GM10847 (cell line): ENCODE results near the gene ADD3.

Source experiments
- POLR2A ChIP-seq: IDR thresholded peaks from 2 replicates; pipeline ENCODE4 v1.6.1; 2011; ENCODE audit not compliant: insufficient read length; ENCODE audit errors: extremely low read depth

Gene ADD3

GRCh38 chr10:110088367-110089104 lies 80.8 kb downstream of the ADD3 start:
- no peak for TF ChIP-seq POLR2A

- no peak for TF ChIP-seq POLR2A
Measured at GRCh38 chr10:110091830-110092229, 84.0 kb downstream of the ADD3 start.

- TF ChIP-seq POLR2A, result no peak
Measured at GRCh38 chr10:110093722-110094121, 85.9 kb downstream of the ADD3 start.

- TF ChIP-seq POLR2A, result no peak
Measured at GRCh38 chr10:110094786-110095185, 87.0 kb downstream of the ADD3 start.

DNA sequence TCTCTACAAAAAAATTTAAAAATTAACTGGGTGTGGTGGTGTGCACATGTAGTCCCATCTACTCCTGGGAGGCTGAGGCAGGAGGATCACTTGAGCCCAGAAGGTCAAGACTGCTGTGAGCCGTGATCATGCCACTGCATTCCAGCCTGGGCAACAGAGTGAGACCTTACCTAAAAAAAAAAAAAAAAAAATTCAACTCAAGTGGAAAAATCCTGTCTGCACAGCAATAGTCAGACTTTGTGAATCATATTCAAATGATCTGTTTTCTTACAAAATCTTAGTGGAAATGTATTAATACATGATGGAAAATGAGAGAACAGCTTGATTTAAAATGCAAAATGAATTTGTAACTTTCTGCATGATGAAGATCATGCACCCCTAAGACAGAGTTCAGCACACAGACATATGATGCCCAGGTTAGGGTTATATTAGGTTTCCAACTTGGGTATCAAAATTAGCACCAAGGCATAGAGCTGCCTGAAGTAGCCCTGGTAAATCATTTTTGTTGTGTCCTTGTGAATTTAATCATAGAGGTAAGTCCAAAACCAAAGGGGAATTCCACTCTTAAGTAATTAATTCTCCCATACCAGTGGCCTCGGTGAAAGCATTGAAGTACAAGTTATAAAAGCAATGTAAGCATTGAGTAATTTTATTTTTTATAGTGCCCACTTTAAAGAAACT lies 93.8 kb downstream of the ADD3 start:
- TF ChIP-seq POLR2A, result no peak

DNA sequence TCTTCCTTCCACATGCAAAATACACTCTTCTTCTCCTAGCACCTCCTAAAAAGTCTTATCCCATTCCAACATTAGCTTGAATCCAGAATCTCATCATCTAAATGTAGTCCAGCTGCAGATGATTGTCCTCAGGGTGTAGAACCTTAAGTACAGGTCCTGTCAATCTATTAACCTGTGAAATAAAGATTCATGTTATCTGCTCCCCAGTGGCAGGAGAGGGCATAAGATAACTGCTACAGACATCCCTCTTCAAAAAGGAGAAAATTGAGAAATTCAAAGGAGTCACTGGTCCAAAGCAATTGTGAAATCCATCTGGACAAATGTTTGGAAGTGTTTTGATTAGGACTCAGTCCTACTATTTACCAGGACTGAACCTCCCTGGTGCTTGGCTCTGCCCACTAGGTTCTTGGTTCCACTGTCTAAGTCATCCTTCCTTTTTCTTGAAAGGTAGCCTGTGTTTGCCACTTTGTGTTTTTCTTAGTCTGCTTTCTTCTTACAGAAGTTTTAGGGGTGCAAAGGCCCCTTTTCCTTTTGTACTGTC lies 96.2 kb downstream of the ADD3 start:
- TF ChIP-seq POLR2A, result no peak

- TF ChIP-seq POLR2A, result no peak
Measured at GRCh38 chr10:110105873-110106272, 98.1 kb downstream of the ADD3 start.

GRCh38 chr10:110107430-110107829 lies 99.6 kb downstream of the ADD3 start:
- no peak for TF ChIP-seq POLR2A

DNA sequence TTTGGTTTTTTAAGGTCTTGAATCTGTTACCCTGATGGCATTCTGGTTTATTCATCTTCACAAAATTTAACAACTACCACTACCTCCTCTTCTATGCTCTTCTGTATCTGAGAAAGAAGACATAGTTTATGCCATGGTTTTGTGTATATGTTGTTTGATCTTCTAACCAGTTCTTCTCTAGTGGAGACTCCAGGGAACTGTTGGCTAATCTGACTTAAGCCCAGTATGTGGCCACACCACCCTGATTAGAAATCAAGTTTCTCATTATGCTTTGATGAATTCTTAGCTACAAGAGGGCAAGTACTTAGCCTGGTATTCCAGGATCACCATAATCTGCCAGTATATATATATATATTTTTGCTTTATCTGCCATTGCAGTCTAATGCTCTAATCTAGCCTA lies 100.1 kb downstream of the ADD3 start:
- no peak for TF ChIP-seq POLR2A

GRCh38 chr10:110109511-110109910 lies 101.7 kb downstream of the ADD3 start:
- no peak for TF ChIP-seq POLR2A

DNA sequence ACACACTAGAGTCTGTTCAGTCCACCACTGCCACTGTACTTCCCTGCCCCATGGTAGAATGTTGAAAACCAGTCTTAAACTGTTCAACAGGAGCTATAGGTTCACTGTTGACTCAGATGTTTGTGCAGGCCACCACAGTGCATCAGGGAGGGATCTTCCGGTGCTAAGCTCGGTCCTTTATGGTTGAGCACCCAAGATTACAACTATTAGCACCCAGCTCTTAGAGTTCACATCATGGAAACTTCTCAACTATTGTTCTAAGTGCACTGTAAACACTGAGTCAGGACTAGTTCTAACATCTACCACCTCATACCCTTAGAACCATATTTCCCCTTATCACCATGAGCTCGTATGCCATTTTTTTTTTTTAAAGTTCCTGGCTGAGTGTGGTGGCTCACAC lies 102.6 kb downstream of the ADD3 start:
- no peak for TF ChIP-seq POLR2A

DNA sequence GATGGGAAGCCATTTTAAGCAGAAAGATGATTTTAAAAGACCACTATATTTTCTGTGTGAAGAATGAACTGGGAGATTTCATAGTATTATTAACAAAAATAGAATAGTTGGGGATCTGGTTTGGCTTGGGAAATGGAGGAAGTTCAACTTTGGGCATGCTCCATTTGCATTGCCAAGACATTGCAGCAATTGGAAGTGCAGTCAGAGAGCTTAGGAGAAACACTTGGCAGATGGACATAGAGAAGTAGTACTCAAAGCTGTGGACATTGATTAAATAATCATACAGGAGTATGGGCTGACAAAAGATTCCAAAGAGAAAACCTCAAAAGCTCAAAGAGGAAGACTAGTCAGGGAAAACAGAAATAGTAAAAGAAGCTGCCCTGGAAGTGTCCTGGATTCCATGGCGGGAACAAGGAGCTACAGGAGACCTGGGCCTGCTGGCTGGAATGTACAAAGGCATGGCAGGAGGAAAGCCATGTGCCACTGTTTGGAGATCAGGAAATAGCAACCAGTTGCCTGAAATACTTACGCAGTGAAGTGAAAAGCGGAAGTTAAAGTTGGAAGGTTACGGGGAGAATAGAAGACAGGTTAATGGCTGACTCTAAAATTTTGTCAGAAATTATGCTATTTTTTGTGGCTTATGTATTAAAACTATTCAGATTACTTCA lies 106.0 kb downstream of the ADD3 start:
- TF ChIP-seq POLR2A, result no peak

DNA sequence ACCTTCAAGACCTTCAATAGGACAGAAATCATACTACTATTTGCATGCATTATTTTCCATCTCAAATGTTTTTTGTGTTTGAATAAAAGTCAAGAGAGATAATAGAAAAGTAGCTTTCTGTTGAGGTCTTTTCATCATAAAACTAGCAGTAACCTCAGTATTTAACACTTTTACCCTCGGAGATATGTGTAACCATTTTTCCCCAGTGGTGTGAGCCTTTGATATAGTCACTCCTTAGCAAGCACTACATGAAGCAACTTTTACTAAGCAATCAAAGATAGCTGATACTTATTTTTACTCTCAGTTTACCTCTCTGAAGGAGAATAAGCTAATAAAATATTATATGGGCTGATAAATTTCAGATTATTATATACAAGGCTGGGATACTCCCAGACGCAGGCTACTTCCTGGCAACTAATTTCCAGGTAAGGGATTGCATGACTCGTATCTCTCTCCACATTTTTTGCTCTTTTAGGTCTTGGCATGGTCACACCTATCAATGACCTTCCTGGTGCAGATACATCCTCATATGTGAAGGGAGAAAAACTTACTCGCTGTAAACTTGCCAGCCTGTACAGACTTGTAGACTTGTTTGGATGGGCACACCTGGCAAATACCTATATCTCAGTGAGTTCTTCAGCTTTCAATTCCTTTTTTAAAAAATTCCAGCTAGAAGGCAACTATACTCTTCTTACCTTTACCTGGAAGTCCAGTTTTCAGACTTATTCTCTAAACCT lies 108.2 kb downstream of the ADD3 start:
- TF ChIP-seq POLR2A, result no peak

DNA sequence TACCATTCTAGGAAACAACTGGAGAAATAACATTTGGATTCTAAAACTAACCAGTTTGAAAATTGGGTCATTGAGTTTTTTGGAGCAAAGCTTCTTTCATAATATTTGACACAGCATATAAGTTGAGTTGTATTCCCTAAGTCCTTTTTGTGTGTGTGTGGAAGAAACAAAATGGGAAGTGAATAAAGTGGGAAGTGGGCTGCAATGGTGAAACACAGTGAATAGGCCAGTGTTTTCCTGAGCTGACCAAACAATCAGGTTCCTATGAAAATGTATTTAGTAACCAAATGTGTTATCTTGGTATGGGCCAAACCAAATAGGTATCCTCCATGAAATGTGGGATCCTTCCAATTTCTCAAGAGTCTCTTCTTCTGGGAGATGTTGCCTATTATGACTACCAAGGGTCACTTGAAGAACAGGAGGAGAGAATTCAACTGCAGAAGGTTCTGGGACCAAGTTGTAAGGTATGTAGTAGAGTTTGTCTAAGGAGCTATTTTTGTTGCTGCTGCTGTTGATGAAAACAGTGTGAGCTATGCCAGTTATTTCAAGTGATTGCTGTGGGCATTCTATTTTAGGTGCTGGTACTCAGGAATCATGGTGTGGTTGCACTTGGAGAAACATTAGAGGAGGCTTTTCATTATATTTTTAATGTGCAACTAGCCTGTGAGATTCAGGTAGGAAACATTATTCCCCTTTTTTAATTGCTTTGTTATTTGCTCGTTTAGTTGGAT lies 111.3 kb downstream of the ADD3 start:
- no peak for TF ChIP-seq POLR2A

- TF ChIP-seq POLR2A, result no peak
Measured at GRCh38 chr10:110123594-110123993, 115.8 kb downstream of the ADD3 start.
